Fibroblast of lung (primary cell): ENCODE results near the gene ABCB7.

ENCODE experiments used
- EZH2 ChIP-seq: IDR thresholded peaks from 2 replicates; pipeline ENCODE4 v1.5.1; 2012; ENCODE audit warnings: low read length, control low read depth, mild to moderate bottlenecking; ENCODE audit errors: missing control alignments
- TF ChIP-seq, protein P1 (sequence below), 2 donors: IDR thresholded peaks in 1 of 2; conservative IDR thresholded peaks in 1 of 2; 1 replicate in 1 of 2; 2 replicates in 1 of 2; pipeline ENCODE4 v1.5.1; 2011 to 2012; ENCODE audit warnings: low read length in 2 of 2, control low read depth in 1 of 2, inconsistent platforms in 1 of 2, low read depth in 1 of 2, mild to moderate bottlenecking in 1 of 2

DNA sequence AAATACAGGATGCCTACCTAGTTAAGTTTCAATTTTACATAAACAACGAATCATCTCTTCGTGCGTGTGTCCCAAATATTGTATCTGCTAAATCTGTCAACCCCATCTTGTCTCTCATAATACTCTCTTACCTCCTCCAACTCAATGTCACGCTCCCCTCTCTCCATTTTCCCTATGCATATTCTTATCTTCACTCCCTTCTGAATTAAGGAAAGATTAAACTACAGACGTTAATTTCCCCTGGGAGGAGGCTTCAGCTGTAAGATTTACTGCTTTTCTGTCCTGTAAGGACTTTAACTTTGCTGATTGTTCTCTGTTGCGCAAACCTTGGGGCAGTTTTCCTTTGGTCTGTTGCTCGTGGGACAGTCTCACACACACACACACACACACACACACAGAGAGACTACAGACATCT lies 455 bp upstream of the ABCB7 start:
- TF ChIP-seq, protein P1, sequence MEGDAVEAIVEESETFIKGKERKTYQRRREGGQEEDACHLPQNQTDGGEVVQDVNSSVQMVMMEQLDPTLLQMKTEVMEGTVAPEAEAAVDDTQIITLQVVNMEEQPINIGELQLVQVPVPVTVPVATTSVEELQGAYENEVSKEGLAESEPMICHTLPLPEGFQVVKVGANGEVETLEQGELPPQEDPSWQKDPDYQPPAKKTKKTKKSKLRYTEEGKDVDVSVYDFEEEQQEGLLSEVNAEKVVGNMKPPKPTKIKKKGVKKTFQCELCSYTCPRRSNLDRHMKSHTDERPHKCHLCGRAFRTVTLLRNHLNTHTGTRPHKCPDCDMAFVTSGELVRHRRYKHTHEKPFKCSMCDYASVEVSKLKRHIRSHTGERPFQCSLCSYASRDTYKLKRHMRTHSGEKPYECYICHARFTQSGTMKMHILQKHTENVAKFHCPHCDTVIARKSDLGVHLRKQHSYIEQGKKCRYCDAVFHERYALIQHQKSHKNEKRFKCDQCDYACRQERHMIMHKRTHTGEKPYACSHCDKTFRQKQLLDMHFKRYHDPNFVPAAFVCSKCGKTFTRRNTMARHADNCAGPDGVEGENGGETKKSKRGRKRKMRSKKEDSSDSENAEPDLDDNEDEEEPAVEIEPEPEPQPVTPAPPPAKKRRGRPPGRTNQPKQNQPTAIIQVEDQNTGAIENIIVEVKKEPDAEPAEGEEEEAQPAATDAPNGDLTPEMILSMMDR (conservative IDR thresholded peaks at IDR 0.05 in 1 of 2, IDR thresholded peaks at IDR 0.05 in 1 of 2; ENCODE audit: low read depth in 1 of 2, low read length in 2 of 2), result no peak
- no peak for TF ChIP-seq EZH2
